Esophagus squamous epithelium (tissue), 4 donors: ENCODE results near the gene GPBP1L1.

Experiments used
- POLR2A ChIP-seq, 4 donors: fragments of 450-650 bp; IDR thresholded peaks; one replicate each; pipeline ENCODE4 v1.6.1; 2017; ENCODE audit warnings: antibody characterized with exemption in 4 of 4, mild to moderate bottlenecking in 4 of 4, moderate library complexity in 3 of 4
- TF ChIP-seq, protein P1 (sequence below), 6 experiments: fragments of 450-650 bp in 4 of 6; fragments of 200-600 bp in 2 of 6; sonication (generic) in 2 of 6; IDR thresholded peaks; one replicate each; pipeline ENCODE4 v1.5.1; 2016 to 2019; ENCODE audit warnings: antibody characterized with exemption in 6 of 6, mild to moderate bottlenecking in 4 of 6, moderate library complexity in 4 of 6

DNA sequence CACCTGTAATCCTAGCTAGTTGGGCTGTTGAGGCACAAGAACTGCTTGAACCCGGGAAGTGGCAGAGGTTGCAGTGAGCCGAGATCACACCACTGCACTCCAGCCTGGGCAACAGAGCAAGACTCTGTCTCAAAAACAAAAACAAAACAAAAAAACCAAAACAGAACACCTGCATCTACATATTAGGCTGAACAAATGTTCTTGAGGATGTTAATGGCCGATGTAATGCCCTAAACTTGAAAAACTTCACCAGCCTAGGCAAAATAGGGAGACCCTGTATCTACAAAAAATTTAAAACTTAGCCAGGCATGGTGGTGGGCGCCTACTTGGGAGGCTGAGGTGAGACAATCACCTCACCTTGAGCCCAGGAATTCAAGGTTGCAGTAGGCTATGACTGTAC, 17.8 kb downstream of the GPBP1L1 start:
- no peak for TF ChIP-seq POLR2A (IDR thresholded peaks at IDR 0.05)
- TF ChIP-seq, protein P1, sequence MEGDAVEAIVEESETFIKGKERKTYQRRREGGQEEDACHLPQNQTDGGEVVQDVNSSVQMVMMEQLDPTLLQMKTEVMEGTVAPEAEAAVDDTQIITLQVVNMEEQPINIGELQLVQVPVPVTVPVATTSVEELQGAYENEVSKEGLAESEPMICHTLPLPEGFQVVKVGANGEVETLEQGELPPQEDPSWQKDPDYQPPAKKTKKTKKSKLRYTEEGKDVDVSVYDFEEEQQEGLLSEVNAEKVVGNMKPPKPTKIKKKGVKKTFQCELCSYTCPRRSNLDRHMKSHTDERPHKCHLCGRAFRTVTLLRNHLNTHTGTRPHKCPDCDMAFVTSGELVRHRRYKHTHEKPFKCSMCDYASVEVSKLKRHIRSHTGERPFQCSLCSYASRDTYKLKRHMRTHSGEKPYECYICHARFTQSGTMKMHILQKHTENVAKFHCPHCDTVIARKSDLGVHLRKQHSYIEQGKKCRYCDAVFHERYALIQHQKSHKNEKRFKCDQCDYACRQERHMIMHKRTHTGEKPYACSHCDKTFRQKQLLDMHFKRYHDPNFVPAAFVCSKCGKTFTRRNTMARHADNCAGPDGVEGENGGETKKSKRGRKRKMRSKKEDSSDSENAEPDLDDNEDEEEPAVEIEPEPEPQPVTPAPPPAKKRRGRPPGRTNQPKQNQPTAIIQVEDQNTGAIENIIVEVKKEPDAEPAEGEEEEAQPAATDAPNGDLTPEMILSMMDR (IDR thresholded peaks at IDR 0.05), result no peak
